Thymus (tissue), 11 donors: Measurements from ENCODE around the gene CLEC1A. TPM values are rescaled to one million over a fixed set of nuclear protein-coding genes. Genes with fewer than 3 reads are reported as not detected.

Experiments used
- DNase-seq, 9 donors: peaks; one replicate each; pipeline ENCODE4 v3.0.0-alpha.2; 2013; ENCODE audit warnings: low spot score in 9 of 9, low read depth in 6 of 9, missing footprints in 1 of 9
- H3K27ac ChIP-seq, 2 donors: one replicate each; pipeline ENCODE4 v1.5.1; 2013; ENCODE audit warnings: control low read depth in 1 of 2, low read depth in 1 of 2, low read length in 1 of 2, mild to moderate bottlenecking in 1 of 2, moderate library complexity in 1 of 2
- H3K27me3 ChIP-seq, 2 donors: one replicate each; pipeline ENCODE4 v1.5.1; 2013; ENCODE audit warnings: low read length in 1 of 2; ENCODE audit not compliant: control insufficient read depth in 2 of 2, insufficient read depth in 1 of 2
- H3K36me3 ChIP-seq, 2 donors: one replicate each; pipeline ENCODE4 v1.5.1; 2013; ENCODE audit warnings: low read length in 1 of 2, mild to moderate bottlenecking in 1 of 2, moderate library complexity in 1 of 2; ENCODE audit not compliant: control insufficient read depth in 2 of 2, insufficient read depth in 2 of 2
- H3K4me1 ChIP-seq, 2 donors: one replicate each; pipeline ENCODE4 v1.5.1; 2013; ENCODE audit warnings: low read length in 2 of 2; ENCODE audit not compliant: control insufficient read depth in 2 of 2, insufficient read depth in 2 of 2
- H3K4me3 ChIP-seq, 2 donors: one replicate each; pipeline ENCODE4 v1.5.1; 2013; ENCODE audit warnings: low read length in 2 of 2, control low read depth in 1 of 2, mild to moderate bottlenecking in 1 of 2
- H3K9me3 ChIP-seq, 2 donors: one replicate each; pipeline ENCODE4 v1.5.1; 2013; ENCODE audit warnings: low read length in 1 of 2, mild to moderate bottlenecking in 1 of 2; ENCODE audit not compliant: control insufficient read depth in 2 of 2, insufficient read depth in 1 of 2
- WGBS: extraction: QIAGEN DNeasy Blood & Tissue Kit; methylation state at CpG from one replicate; pipeline ENCODE4 v1.1.7; 2013; 5-methylcytosine and 5-hydroxymethylcytosine counted together
- polyA plus RNA-seq: library from polyadenylated mRNA; stranded (reverse); fragments of 200-250 nt; gene quantifications from one replicate; pipeline ENCODE4 v1.2.3, GENCODE V29; 2013
- total RNA-seq: library from RNA; stranded (reverse); fragments of 120-200 nt; gene quantifications from one replicate; pipeline ENCODE4 v1.2.4, GENCODE V29; 2013
- donor health status: healthy.

Gene CLEC1A
- total and polyA plus RNA-seq, 2 donors = 36.0 to 42.5 TPM

GRCh38 chr12:10052193-10052913, 46.4 kb downstream of the CLEC1A start:
- no peaks in the 10 kb centered on the region for H3K27me3 ChIP-seq
- H3K36me3 ChIP-seq = no peaks in the 10 kb centered on the region
- H3K27ac ChIP-seq = peak overlapping the region in 1 of 2 donors; percentile 16
- DNase-seq = peak in 7 of 9 donors; percentile 7 to 56 (median 23)
- no peaks in the 10 kb centered on the region for H3K9me3 ChIP-seq
- WGBS = 15% methylated on average over 7 of the region's 7 CpGs
- H3K4me3 ChIP-seq = no peak overlapping the region
- H3K4me1 ChIP-seq = peaks cover 3 to 9% of the 10 kb centered on the region in 2 donors

- DNase-seq = no peak
- Histone ChIP-seq H3K36me3 (no peaks in the 10 kb centered on the region), H3K4me1 (peaks cover 3 to 9% of the 10 kb centered on the region in 2 donors), H3K9me3 (no peaks in the 10 kb centered on the region), H3K27me3 (no peaks in the 10 kb centered on the region), H3K27ac (no peak overlapping the region), H3K4me3 (no peak overlapping the region)
- WGBS = 78% methylated on average over 3 of the region's 3 CpGs
These were observed 50.3 kb downstream of the CLEC1A start for GRCh38 chr12:10048526-10048925.

- H3K4me3 ChIP-seq = no peak overlapping the region
- DNase-seq = no peak
- no peaks in the 10 kb centered on the region for H3K27me3 ChIP-seq
- H3K27ac ChIP-seq = no peak overlapping the region
- no peaks in the 10 kb centered on the region for H3K9me3 ChIP-seq
- H3K36me3 ChIP-seq = no peaks in the 10 kb centered on the region
- H3K4me1 ChIP-seq = no peaks in the 10 kb centered on the region
These were observed 56.6 kb downstream of the CLEC1A start for GRCh38 chr12:10042167-10042566.

DNA sequence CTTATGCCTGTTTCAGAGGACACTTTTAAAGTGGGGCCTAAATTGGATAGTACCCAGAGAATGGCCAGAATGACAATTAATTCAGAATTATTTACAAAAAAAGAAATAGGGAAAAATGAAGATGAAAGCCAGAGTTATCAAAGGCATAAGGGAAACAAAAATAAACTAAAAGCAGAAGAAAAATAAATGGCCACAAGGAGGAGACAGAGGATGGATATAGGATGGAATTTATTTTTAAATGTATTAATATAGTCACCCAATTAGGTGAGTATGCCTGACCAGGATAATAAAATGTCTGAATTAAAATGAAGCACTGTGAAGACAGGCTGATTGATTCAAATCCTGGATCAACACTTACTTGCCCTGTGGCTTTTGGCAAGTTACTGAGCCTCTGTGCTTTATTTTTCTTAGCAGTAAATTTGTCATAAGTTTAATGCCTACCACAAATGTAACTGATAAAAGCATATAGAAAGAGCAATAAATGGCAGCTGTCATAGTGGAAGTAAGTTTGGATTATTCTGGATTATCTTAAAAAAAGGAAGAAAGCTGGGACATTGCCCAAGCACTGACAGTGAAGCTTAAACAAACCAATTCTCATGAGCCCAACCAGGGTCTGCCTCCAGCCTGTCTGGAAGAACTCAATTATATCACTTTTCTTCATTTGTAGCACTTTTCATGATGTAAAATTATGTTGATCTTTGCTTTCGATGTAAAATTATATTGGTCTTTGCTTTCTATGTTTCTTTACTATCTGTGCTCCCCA, 64.8 kb downstream of the CLEC1A start:
- Histone ChIP-seq H3K9me3 (no peaks in the 10 kb centered on the region), H3K4me1 (no peaks in the 10 kb centered on the region), H3K27ac (no peak overlapping the region), H3K36me3 (no peaks in the 10 kb centered on the region), H3K27me3 (no peaks in the 10 kb centered on the region), H3K4me3 (no peak overlapping the region)
- WGBS = 92% methylated on average over 1 of the region's 1 CpG
- DNase-seq = peak in 1 of 9 donors; percentile 20

DNA sequence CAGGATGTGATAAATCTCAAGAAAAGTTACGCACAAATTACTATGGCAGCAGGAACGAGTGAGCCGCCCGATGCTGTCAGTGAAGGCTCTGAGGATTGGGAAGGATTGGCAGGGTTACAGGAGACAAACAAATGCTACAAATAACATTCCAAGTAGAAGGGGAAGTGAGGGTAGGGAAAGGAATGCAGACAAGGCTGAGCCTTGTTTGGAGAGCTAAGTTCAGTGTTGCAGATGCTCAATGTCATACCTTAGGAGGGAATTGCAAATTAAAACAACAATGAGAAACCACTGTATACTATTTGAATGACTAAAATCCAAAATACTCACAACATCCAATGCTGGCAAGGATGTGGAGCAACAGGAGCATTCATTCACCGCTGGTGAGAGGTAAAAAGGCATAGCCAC, 67.0 kb downstream of the CLEC1A start:
- Histone ChIP-seq H3K4me3 (no peak overlapping the region), H3K9me3 (no peaks in the 10 kb centered on the region), H3K27ac (no peak overlapping the region), H3K4me1 (no peaks in the 10 kb centered on the region), H3K27me3 (no peaks in the 10 kb centered on the region), H3K36me3 (no peaks in the 10 kb centered on the region)
- WGBS = 95% methylated on average over 5 of the region's 5 CpGs
- no peak for DNase-seq

DNA sequence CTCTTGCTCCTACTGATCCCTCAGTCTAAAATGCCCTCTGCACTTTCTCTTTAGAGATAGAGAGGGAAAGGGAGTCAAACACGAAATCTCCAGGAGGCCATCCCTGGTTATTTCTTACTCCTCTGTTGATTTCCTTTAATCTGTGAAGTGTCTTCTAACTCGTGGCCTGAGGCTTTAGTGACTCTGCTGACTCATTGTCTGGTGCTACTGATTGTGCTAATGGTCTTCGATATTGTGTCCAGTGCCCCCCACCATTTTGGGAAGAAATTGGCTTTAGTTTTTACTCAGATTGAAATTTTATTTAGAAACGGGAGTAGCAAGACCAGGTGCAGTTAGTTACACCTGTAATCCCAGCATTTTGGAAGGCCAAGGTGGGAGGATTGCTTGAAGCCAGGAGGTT, 67.5 kb downstream of the CLEC1A start:
- DNase-seq = no peak
- Histone ChIP-seq H3K9me3 (no peaks in the 10 kb centered on the region), H3K4me3 (no peak overlapping the region), H3K27me3 (no peaks in the 10 kb centered on the region), H3K27ac (no peak overlapping the region), H3K4me1 (no peaks in the 10 kb centered on the region), H3K36me3 (no peaks in the 10 kb centered on the region)
- 71% methylated on average over 4 of the region's 4 CpGs for WGBS

DNA sequence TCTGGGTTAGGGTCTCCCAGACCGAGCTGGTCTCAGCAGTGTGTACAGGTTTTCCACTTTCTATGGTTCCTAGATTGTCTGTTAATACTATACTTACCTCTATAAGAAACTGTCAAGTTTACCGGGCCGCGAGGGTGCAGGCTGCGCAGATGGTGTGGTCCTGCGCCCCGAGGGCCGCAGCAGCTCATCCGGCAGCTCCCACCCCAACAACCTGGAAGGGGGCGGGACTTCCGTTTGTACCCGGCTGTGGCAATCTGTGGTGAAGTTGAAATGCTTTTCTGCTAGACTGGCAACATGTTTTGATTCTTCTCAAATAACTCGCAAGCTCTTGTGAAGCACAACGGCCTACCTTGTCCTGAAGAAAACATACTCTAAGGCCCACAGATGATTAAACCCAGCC, 68.3 kb downstream of the CLEC1A start, which contains the start of gene CLEC9A:
TSS of gene CLEC9A (plus strand) at position 237 of the 400 bp plus-strand sequence. CDS start 22,006 bp downstream, outside the sequence.
- H3K27me3 ChIP-seq = no peaks in the 10 kb centered on the region
- no peaks in the 10 kb centered on the region for H3K4me1 ChIP-seq
- no peak for DNase-seq
- 98% methylated on average over 14 of the region's 14 CpGs for WGBS
- no peak within 1 kb of the TSS for H3K4me3 ChIP-seq
- no peak within 1 kb of the TSS for H3K27ac ChIP-seq
- no peaks in the 10 kb centered on the region for H3K36me3 ChIP-seq
- no peaks in the 10 kb centered on the region for H3K9me3 ChIP-seq

- no peak for DNase-seq
- H3K4me3 ChIP-seq = no peak overlapping the region
- H3K36me3 ChIP-seq = no peaks in the 10 kb centered on the region
- 88% methylated on average over 4 of the region's 4 CpGs for WGBS
- H3K27ac ChIP-seq = no peak overlapping the region
- H3K4me1 ChIP-seq = no peaks in the 10 kb centered on the region
- H3K27me3 ChIP-seq = no peaks in the 10 kb centered on the region
- no peaks in the 10 kb centered on the region for H3K9me3 ChIP-seq
These were observed 71.1 kb downstream of the CLEC1A start for GRCh38 chr12:10027721-10028120.

DNA sequence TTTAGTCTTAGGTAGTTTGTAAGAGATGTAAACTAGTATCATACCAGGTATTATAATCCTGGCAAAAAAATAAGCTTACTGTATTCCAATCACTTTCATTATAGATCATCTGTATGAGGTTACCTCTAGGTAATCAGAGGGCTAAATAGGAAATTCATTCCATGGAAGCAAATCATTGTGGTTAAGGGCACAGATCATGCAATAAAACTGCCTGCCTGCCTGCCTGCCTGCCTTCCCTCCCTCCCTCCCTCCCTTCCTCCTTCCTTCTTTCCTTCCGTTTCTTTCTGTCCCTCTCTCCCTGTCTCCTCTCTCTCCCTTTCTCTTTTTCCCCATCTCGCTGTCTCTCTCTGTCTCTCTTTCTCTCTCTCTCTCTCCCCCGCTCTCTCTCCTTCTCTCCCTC, 71.5 kb downstream of the CLEC1A start:
- no peak overlapping the region for H3K4me3 ChIP-seq
- H3K4me1 ChIP-seq = no peaks in the 10 kb centered on the region
- H3K27ac ChIP-seq = no peak overlapping the region
- no peaks in the 10 kb centered on the region for H3K9me3 ChIP-seq
- 93% methylated on average over 3 of the region's 3 CpGs for WGBS
- no peaks in the 10 kb centered on the region for H3K27me3 ChIP-seq
- DNase-seq = no peak
- H3K36me3 ChIP-seq = no peaks in the 10 kb centered on the region
